Hippocampal formation (tissue), 2 donors: ENCODE data around the gene CDKL1.
"Not testable (repeated sequence)": the region's sequence is repeated elsewhere in the genome, so short reads cannot be mapped to it uniquely, and the experiment has no call there.

Experiments
- DNase-seq, 2 donors: peaks; one replicate each; lab custom pipeline; 2025; lab: John Stamatoyannopoulos, UW

Gene CDKL1

DNA sequence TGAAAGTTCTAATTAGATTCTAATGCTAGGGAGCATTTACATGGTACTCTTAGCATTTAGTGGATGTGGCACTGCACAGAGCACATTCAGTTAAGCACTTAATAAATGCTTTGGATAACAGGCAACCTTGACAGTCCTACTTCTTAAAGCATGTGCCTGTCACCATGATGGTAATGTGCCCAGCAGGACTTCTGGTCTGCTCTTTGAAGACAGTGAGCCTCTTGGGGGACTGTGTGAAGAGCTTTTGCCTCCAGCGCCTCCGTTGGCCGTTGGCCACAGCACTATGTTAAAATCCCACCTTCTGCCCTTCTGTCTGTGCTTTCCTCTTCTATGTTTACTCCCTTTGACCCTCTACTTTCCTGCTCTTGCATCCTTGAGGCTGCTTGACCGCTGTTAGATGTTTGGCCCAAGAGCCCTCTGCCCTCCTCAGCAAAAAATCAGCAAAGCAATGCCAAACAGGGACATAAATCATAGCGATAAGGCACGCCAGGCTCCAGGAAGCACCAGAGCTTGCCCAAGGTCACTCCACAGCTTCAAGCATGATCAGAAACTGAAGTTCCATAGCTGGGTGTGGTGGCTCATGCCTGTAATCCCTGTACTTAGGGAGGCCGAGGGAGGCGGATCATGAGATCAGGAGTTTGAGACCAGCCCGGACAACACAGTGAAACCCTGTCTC, 8.3 kb downstream of the CDKL1 start:
- no peak for DNase-seq

DNA sequence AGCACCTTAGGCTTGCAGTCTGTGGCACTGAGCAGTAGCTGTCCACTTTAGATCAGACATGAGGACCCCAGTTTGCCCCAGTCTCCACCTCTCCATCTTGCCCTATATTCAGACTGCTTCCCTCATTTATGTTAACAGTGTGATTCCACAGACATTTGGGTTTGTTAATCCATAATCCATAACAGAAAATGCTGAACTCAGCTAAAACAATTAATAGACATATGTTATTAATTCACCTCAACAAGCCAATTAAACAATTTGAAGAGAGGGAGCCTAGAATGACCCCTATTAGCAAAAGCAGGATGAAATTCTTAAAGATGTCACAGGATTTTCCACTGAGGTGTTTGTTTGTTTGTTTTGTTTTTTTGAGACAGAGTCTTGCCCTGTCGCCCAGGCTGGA, 9.1 kb downstream of the CDKL1 start:
- no peak for DNase-seq

DNA sequence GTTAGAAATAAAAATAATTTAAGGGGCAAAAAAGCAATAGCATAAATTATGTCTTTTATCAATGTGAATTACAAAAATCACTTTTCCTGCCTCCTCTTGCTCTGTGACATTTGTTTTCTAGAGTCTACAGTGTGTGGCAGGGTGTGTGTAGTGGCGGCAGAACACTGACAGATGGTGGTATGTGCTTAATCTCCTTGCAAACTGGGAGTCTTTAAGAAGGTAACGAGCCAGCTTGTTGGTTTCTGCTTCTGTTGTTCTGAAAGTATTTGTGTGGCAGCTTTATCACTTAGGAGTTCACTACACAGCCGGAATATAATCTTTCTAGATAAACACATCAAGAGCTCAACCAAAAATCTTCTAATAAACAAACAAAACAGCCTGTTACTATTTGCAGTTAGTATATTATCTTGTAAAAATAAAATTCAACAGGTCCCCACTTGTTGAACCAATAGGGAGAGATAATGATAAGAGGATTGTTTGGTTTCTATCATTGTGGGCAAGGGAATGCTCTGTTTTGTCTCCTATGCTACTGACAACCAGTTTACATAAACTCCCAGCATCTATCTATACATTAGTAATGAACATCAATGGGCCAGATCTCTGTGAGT, 13.0 kb downstream of the CDKL1 start:
- no peak for DNase-seq

DNA sequence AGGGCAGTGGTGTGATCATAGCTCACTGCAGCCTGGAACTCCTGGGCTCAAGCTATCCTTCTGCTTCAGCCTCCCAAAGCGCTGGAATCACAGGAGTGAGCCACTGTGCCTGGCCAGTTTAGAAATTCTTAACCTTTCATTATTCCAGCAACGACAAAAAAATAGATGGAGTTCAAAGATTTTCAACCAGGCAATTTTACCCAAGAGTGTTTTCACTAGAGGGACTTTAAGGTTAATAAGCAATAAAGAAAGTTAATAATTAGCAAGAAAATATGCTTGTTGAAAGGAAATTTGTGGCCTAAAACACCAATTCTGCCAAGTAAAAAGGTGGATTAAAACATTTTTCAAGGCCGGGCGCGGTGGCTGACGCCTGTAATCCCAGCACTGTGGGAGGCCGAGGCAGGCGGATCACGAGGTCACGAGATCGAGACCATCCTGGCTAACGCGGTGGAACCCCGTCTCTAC, 14.8 kb downstream of the CDKL1 start:
- DNase-seq, result no peak

DNA sequence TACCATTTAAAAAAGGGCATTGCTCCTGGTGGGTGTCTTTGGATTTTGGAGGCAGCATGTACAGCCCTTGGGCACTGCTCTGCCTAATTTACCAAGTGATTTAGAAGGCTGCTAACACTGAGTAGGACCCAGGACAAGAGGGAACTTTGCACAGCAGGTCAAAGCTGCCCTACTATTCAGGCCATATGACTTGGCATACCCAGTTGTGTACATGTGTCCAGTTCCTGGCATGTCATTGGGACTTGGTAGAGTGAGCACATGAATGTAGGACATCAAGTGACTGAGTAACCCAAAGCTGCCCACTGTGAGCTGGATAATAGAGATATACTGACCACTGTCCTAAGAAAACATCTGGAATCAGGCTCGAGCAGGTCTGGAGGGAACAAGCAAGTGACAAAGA, 15.7 kb downstream of the CDKL1 start:
- DNase-seq, result no peak

DNA sequence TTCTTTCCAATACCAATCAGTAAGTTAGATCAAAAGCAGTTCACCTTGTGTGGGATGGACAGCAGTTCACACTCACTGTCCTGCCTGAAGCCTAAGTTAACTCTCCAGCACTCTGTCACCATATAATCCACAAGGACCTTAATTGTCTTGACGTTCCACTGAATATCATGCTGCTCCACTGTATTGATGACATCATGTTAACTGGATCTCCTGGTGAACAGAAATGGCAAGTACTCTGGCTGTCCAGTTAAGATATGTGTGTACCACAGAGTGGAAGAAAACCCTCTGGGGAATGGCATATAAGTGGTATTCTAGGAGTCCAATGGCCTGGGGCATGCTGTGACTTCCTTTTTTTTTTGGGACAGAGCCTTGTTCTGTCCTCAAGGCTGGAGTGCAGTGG, 16.2 kb downstream of the CDKL1 start:
- DNase-seq, result no peak

DNA sequence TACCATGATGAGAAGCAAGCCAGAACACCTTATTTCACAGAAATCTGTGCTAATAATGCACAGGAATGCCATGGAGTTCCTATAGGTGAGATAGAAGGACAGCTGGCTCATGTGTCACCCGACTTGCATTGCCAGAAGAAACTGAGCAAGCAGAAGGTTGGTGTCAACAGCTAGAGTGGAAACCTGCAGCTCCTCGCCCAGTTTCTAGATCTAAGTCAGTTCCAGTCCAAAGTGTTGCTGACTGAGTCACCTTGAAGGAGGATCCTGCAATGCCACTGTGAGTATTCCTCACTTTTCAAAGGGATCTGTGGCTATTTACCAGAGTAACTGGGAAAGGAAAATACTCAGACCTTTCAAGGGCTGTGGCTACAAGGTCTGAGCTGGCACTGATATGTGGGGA, 17.1 kb downstream of the CDKL1 start:
- no peak for DNase-seq

DNA sequence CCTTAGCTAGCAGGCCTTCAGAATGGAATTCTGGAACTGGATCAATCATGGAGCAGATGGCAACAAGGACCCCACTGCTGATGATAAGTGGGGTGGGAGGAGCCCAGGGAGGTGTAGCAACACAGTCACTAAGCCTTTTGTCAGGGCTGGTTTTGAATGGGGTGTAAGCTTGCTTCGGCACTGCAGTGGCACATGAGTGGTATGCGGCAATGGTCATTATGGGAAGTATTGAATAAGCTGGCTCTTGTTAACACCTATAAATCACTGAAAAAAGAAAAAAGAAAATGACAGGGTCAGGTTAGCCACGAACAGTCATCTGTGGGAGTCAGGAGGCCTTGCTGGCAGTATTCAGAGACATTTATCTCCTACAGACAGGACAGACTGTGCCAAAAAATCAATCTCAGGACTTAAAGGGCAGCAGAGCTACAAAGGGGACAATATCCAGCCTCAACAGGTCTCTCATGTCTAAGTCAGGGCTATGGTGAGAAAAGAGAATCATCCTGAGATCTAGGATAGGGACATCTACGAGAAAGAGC, 19.1 kb downstream of the CDKL1 start:
- no peak for DNase-seq

DNA sequence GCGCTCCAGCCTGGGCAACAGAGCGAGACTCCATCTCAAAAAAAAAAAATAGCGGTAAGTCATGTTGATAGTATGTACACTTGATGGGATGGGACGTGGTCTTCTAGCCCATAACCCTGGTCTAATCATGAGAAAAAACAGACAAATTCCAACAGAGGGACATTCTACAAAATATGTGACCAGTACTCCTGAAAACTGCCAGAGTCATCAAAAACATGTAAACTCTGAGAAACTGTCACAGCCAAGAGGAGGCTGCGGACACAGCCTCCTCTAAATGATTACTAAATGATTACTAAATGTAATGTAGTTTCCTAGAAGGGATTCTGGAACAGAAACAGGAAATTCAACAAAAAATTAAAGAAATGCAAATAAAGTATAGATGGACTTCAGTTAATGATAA, 20.9 kb downstream of the CDKL1 start:
- DNase-seq, result no peak

DNA sequence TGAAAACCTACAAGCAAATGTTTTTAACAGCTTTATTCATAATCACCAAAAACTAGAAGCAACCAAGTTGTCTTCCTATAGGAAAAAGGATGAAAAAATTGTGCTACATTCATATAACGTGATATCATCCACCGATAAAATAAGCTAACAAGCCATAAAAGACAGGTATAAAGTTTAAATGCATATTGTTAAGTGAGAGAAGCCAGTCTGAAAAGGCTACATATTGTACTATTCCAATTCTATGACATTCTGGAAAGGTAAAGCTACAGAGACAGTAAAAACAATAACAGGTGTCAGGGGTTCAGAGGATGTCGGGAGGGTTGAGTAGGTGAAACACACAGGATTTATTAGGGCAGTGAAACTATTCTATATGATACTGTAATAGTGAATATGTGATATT, 22.7 kb downstream of the CDKL1 start:
- DNase-seq, result no peak

DNA sequence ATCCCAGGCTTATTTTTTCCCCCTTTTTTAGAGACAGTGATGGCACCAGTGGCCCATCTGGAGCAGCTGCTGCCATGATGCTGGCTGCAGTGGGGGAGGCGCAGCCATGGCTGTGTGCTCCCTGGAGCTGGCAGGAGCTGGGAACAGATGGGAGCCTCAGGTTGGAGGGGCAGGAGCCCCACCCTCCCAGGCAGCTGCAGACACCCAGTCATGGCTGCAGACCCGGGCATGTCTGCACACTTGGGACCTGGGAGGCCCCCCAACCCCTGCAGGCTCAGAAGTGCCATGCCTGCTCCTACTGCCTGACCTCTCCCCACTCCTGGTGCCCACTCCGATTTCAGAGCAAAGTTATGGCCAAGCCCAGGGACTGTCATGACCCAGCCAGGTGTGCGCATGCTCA, 25.1 kb downstream of the CDKL1 start:
- DNase-seq, result no peak

DNA sequence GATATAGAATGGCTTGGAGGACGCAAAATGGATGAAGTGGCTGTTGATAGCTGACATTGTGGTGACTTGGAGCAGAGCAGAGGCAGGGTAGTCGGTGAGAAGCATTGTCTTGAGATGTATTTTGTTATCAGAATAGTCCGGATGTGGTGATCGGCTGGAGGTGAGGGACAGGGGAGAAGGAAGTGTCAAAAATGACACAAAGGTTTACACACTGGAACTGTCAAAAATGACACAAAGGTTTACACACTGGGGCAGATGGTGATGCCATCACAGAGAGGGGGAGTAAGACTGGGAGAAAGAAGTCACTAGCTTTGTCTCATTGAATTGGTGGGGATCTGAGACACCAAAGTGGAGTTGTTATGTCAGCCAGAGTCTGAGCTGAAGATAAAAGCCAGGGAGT, 30.1 kb downstream of the CDKL1 start:
- no peak for DNase-seq

DNA sequence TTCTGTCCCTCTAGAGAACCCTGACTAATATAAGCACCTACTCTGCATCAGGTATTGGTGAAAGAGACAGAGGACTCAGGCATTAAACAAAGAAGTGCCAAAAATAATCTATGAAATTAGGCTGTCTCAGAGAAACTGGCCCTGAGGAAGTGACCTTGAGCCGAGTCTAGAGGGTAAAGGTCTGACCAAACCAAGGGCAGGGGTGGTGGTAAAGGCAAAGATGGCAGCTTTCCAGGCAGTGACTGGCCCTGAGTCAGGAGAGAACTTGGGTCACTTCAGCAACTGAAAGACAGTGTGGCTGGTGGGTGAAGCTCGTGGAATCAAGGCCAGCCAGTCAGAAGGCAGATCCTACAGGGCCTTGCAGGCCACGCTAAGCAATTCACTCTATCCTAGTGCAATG, 30.6 kb downstream of the CDKL1 start:
- DNase-seq, result no peak

DNA sequence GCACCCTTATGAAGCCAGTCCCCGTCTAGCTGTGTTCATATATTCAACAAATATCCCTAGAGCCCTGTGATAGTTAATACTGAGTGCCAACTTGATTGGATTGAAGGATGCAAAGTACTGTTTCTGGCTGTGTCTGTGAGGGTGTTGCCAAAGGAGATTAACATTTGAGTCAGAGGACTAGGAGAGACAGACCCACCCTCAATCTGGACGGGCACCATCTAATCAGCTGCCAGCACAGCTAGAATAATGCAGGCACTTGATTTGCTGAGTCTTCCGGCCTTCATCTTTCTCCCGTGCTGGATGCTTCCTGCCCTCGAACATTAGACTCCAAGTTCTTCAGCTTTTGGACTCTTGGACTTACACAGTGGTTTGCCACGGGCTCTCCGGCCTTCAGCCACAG, 31.1 kb downstream of the CDKL1 start:
- not testable (repeated sequence) for DNase-seq

DNA sequence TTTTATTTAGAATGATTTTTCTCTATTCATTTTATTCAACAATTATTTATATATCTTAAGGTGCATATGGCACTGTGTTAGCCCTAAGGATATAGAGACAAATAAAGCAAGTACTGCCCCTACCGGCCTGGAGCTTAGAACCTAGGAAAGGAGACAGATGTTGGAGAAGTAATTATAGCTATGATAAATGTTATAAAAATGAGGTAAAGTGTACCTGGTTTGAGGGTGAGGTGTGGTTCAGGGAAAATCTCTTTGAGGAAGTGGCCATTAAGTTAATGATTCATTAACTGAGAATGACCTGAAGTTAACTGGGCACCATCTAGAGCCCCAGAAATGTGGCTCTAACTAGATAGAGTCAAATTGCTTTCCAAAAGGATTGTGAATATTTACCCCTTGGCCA, 31.9 kb downstream of the CDKL1 start:
- DNase-seq, result no peak

DNA sequence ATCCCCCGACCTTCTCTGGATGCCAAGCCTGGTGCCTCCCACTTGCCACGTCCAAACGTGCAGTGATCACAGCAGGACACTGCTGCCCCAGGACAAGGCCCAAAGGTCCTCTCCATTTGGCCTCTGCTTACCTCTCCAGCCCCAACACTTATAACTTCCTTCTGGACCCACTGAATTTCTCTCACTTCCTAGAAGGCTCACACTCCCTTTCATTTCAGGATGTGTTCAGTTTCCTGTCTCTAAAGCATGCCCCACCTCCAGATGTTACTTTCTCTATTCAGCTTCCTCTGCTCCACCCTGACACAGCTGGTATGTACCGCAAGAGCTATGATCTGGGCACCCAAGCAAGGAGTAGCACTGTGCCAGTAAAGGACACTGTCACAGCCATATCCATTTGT, 33.0 kb downstream of the CDKL1 start:
- no peak for DNase-seq

DNA sequence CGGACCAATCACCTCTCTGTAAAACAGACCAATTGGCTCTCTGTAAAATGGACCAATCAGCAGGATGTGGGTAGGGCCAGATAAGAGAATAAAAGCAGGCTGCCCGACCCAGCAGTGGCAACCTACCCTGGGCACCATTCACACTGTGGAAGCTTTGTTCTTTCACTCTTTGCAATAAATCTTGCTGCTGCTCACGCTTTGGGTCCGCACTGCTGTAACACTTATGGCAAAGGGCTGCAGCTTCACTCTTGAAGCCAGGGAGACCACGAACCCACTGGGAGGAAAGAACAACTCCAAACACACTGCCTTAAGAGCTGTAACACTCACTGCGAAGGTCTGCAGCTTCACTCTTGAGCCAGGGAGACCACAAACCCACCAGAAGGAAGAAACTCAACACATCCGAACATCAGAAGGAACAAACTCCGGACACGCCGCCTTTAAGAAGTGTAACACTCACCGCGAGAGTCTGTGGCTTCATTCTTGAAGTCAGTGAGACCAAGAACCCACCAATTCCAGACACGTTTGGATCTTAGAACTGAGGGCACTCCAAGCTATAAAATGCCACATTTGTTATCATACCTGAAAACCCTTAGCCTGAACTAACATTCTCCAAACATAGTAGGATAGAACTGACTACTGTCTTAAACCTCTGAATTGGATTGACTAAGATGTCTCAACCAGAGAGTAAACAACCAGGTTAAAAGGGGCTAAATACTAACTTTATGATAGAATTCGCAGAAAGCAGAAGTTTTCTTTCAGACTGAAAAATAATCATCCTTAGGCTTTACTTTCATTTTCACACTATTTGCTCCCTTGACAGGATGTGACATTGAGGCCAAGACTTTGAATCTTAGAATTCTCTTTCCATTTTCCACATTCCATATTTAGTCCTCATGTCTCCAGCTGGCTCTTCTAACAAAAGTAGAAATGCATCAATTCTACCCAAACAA, 33.6 kb downstream of the CDKL1 start:
- no peak for DNase-seq

DNA sequence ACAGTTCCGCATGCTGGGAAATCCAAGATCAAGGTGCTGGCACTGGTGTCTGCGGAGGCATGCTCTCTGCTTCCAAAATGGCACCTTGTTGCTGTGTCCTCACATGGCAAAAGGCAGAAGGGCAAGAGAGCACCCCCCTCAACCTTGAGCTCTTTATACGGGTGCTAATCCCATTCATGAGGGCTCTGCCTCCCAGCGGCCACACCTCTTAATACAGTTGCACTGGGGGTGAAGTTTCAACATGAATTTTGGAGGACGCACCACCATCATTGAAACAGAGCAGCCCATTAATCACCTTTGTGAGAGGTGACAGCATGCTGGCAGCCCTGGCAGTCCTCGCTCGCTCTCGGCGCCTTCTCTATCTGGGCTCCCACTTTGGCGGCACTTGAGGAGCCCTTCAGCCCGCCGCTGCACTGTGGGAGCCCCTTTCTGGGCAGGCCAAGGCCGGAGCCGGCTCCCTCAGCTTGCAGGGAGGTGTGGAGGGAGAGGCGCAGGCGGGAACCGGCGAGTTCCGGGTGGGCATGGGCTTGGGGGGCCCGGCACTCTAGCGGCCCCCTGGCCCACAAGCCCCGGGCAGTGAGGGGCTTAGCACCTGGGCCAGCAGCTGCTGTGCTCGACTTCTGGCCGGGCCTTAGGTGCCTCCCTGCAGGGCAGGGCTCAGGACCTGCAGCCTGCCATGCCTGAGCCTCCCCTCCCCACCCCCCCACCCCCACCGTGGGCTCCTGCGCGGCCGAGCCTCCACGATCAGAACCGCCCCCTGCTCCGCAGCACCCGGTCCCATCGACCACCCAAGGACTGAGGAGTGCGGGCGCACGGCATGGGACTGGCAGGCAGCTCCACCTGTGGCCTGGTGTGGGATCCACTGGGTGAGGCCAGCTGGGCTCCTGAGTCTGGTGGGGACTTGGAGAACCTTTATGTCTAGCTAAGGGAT, 34.9 kb downstream of the CDKL1 start:
- DNase-seq, result not testable (repeated sequence)

DNA sequence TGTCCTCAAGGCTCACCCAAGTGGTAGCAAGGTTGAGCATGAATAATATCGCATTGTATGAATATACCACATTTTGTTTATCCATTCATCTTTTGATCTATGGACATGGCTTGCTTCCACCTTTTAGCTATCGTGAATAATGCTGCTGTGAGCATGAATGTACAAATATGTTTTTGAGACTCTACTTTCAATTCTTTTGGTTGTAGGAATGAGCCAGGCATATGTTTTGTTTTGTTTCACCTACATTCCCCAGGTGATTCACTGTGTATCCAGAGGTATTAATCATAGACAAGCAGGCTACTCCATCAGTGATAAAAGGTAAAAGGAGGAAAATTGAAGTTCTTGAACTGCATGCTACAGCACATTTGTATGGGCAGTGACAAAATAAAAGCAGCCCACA, 35.8 kb downstream of the CDKL1 start:
- no peak for DNase-seq

DNA sequence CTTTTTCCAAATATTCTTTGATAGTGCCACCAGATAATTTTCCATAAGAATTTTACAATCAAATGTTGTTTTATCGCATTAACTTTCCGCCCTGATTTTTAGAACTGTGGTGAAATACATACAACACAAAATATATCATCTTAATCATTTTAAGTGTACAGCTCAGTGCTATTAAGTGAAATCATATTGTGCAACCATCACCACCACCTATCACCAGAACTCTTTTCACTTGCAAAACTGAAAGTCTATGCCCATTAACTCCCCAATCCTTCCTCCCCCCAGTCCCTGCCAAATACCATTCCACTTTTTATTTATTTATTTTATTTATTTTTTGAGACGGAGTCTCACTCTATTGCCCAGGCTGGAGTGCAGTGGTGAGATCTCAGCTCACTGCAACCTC, 36.6 kb downstream of the CDKL1 start:
- DNase-seq, result no peak

DNA sequence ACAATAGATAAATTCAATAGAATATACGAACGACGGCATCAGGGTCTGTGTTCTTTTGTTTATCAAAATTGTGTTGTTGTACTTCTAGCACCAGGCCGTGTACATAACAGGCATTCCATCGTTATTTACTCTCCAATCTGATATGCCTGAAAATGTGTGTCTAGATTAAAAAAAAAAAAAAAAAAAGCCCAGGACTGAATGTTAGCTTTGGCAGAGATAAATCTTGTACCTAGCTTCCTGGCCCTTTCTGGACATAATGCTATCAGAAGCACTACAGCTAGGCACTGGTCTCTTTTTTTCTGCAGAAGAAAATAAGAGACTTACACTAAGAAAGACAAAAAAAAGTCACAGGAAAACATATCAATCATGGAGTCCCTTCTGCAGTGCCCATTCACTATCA, 37.0 kb downstream of the CDKL1 start:
- no peak for DNase-seq
